Heart left ventricle (tissue), 16 donors: ENCODE measurements around the gene AURKAIP1. TPM values are rescaled to one million over a fixed set of nuclear protein-coding genes. Genes with fewer than 3 reads are reported as not detected.
A peak's percentile ranks its signal among the peaks of the same experiment; 100 is the strongest.

ENCODE experiments used
- ATAC-seq, 4 donors: fragments of 200-7000 bp; cut with Tn5 transposase; one replicate each; pipeline ENCODE4 v1.9.1; 2020 to 2022; ENCODE audit warnings: moderate library complexity in 4 of 4, mild to moderate bottlenecking in 3 of 4, moderate number of reproducible peaks in 1 of 4
- DNase-seq, 5 donors: peaks; one replicate each; pipeline ENCODE4 v3.0.0-alpha.2; 2020
- H3K27ac ChIP-seq, 12 donors: fragments of 200-600 bp; sonication (generic) in 4 of 12; one replicate each; pipeline versions ENCODE4 v1.5.0 to v1.8.0; 2016 to 2022; ENCODE audit warnings: mild to moderate bottlenecking in 2 of 12
- H3K27me3 ChIP-seq, 9 donors: fragments of 200-600 bp; sonication (generic) in 2 of 9; one replicate each; pipeline versions ENCODE4 v1.5.1 to v1.8.0; 2016 to 2022; ENCODE audit warnings: mild to moderate bottlenecking in 3 of 9
- H3K36me3 ChIP-seq, 9 donors: fragments of 200-600 bp; sonication (generic) in 2 of 9; one replicate each; pipeline versions ENCODE4 v1.5.0 to v1.8.0; 2018 to 2022; ENCODE audit warnings: mild to moderate bottlenecking in 2 of 9
- H3K4me1 ChIP-seq, 12 donors: fragments of 200-600 bp; sonication (generic) in 4 of 12; one replicate each; pipeline versions ENCODE4 v1.5.0 to v1.8.0; 2016 to 2022; ENCODE audit warnings: mild to moderate bottlenecking in 3 of 12
- H3K4me3 ChIP-seq, 12 donors: fragments of 200-600 bp; sonication (generic) in 4 of 12; one replicate each; pipeline versions ENCODE4 v1.5.0 to v1.8.0; 2017 to 2022; ENCODE audit warnings: mild to moderate bottlenecking in 9 of 12, moderate library complexity in 4 of 12
- H3K9me3 ChIP-seq, 12 donors: fragments of 200-600 bp; sonication (generic) in 4 of 12; one replicate each; pipeline versions ENCODE4 v1.5.0 to v1.8.0; 2016 to 2022; ENCODE audit warnings: mild to moderate bottlenecking in 1 of 12
- CTCF ChIP-seq, 12 donors: fragments of 200-600 bp; sonication (generic) in 4 of 12; IDR thresholded peaks; one replicate each; pipeline versions ENCODE4 v1.5.0 to v1.8.0; 2018 to 2022; ENCODE audit warnings: antibody characterized with exemption in 12 of 12, mild to moderate bottlenecking in 5 of 12
- POLR2A ChIP-seq, 2 donors: fragments of 450-650 bp; IDR thresholded peaks; one replicate each; pipeline ENCODE4 v1.6.1; 2017; ENCODE audit warnings: antibody characterized with exemption in 2 of 2, mild to moderate bottlenecking in 2 of 2, moderate library complexity in 2 of 2
- WGBS, 4 donors: extraction: QIAGEN DNeasy Blood & Tissue Kit in 2 of 4; methylation state at CpG; one replicate each; pipeline versions ENCODE4 v1.1.5 to v1.1.7; 2013 to 2018; 5-methylcytosine and 5-hydroxymethylcytosine counted together
- intact Hi-C, 10 donors: fragments of 100-400 bp; cut with DNase I; formaldehyde crosslinking; loops; one replicate each; pipeline versions ENCODE4 v1.11.1 to v1.14.2; 2022
- long read RNA-seq, 3 donors: library from polyadenylated mRNA; unstranded; transcript quantifications; one replicate each; pipeline ENCODE4 v2.0.0, GENCODE V29; 2020 to 2021
- polyA plus RNA-seq, 2 donors: library from polyadenylated mRNA; stranded (reverse); fragments of 200-250 nt; gene quantifications; one replicate each; pipeline ENCODE4 v1.2.3, GENCODE V29; 2013
- total RNA-seq, 9 donors: library from RNA; depleted of rRNA in 2 of 9; stranded (reverse); fragments of >200 nt in 2 of 9; fragmentation: NEBNext Ultra II Directional in 3 of 9; extraction: Animal tissue kit (Norgen Biotek cat#: 25700) in 3 of 9; gene quantifications; one replicate each; pipeline versions ENCODE4 v1.1.0 to v1.2.4, GENCODE V29; 2016 to 2023
- donor health status: ischemic (EF 13 %, LVEDD 7.1; RV severe dilation, severe dysfunction).
- donor health status: healthy with polysubstance abuse.
- donor health status: DM: no; HTN: yes; CAD: no.
- donor health status: DM: no; HTN: no; CAD: no.
- donor health status: ischemic (EF 25% LVEDD 6.9; RV normal size, moderate dysfunction).
- donor health status: ischemic (EF 25% LVEDD 5.7; RV mildly dilated, moderate dysfunction).
- donor health status: healthy.
- donor health status: DM: yes; HTN: yes; CAD: no.
- donor health status: ischemic (EF 35%, LVEDD 5.7; RV mildly dilated, moderate dysfunction).
- donor health status: nonischemic (EF 11% LVEDD 7.7; RV severe dilation, severe dysfunction).
- donor health status: DM: yes; HTN: yes; CAD: no.
- donor health status: PGD.
- donor health status: ischemic (EF 29% LVEDD 5.4; RV normal size, mild dysfunction).
- donor health status: nonischemic (EF 23%, LVEDD 6.1; RV moderate dilation, normal function).

Gene AURKAIP1
- total RNA-seq (100 to 1,000 TPM; 157 to 273 (median 188) TPM), polyA plus RNA-seq (100 to 1,000 TPM; 268 to 465 TPM)
- long read RNA-seq, donor 1, transcript AURKAIP1-204 (4 exons, 875 nt), result minor isoform, 61 of 238 reads
- long read RNA-seq, donor 1, transcript AURKAIP1-203 (3 exons, 1,072 nt), result minor isoform, 10 of 238 reads
- long read RNA-seq, donor 1, transcript AURKAIP1-202 (4 exons, 1,047 nt), result major isoform, 108 of 238 reads
- long read RNA-seq, donor 1, transcript AURKAIP1-201 (4 exons, 798 nt), result minor isoform, 7 of 238 reads
- long read RNA-seq, donor 1, partial matches to known transcripts, result 48 of 238 reads
- long read RNA-seq, donor 1, other reads (novel, unspliced or antisense), result 4 of 238 reads
- long read RNA-seq, donor 2, transcript AURKAIP1-202 (4 exons, 1,047 nt), result major isoform, 90 of 109 reads
- long read RNA-seq, donor 2, partial matches to known transcripts, result 11 of 109 reads
- long read RNA-seq, donor 2, other reads (novel, unspliced or antisense), result 2 of 109 reads
- long read RNA-seq, donor 3, transcript AURKAIP1-204 (4 exons, 875 nt), result minor isoform, 45 of 187 reads
- long read RNA-seq, donor 3, transcript AURKAIP1-203 (3 exons, 1,072 nt), result minor isoform, 20 of 187 reads
- long read RNA-seq, donor 3, transcript AURKAIP1-202 (4 exons, 1,047 nt), result major isoform, 78 of 187 reads
- long read RNA-seq, donor 3, partial matches to known transcripts, result 40 of 187 reads
- long read RNA-seq, donor 3, other reads (novel, unspliced or antisense), result 3 of 187 reads

- H3K36me3 ChIP-seq, result peaks cover 0 to 16% (median 9%) of the 10 kb centered on the region in 9 donors
- H3K27ac ChIP-seq, result peak within 1 kb of the TSS; percentile 82 to 99 (median 96)
- intact Hi-C loops, result loop anchor here in 5 of 10 donors (1.0 to 10.0 kb wide), 3 partner anchors 24 to 260 kb away; partner anchors contain the start of genes C1orf159 (in 1 of the 5) and CCNL2 (in 1 of the 5)
- peaks cover 10 to 42% (median 33%) of the 10 kb centered on the region in 12 donors for H3K4me1 ChIP-seq
- 0% methylated on average over 40 to 85 of the region's 85 CpGs for WGBS, 4 donors
- ATAC-seq (peak; percentile 95 to 98 (median 96)), DNase-seq (peak; percentile 98 to 99 (median 99))
- no peaks in the 10 kb centered on the region for H3K27me3 ChIP-seq
- H3K9me3 ChIP-seq, result no peaks in the 10 kb centered on the region
- peak within 1 kb of the TSS; percentile 78 to 100 (median 94) for H3K4me3 ChIP-seq
- TF ChIP-seq CTCF (IDR thresholded peaks at IDR 0.05) (peak in 6 of 12 donors; percentile 17 to 62 (median 34)), POLR2A (IDR thresholded peaks at IDR 0.05) (peak; percentile 12 to 76)
Measured at GRCh38 chr1:1374929-1375662, at the start of gene AURKAIP1. TSS of gene AURKAIP1 (minus strand) at chr1:1375207. CDS start at chr1:1374756, 451 bp downstream.

GRCh38 chr1:1424707-1425106, 49.7 kb upstream of the AURKAIP1 start:
- DNase-seq (peak in 2 of 5 donors; percentile 14 to 17), ATAC-seq (no peak)
- Histone ChIP-seq H3K36me3 (no peaks in the 10 kb centered on the region), H3K27me3 (peaks cover 0 to 24% (median 0%) of the 10 kb centered on the region in 9 donors), H3K27ac (no peak overlapping the region), H3K4me1 (peaks cover 0 to 36% (median 11%) of the 10 kb centered on the region in 12 donors), H3K4me3 (no peak overlapping the region), H3K9me3 (no peaks in the 10 kb centered on the region)
- 77 to 91% (median 85%) methylated on average over 15 of the region's 15 CpGs for WGBS, 4 donors
- intact Hi-C loops, result no loop called here
- no peak for TF ChIP-seq CTCF (IDR thresholded peaks at IDR 0.05)
- no peak for TF ChIP-seq POLR2A (IDR thresholded peaks at IDR 0.05)

- no peak for ATAC-seq
- DNase-seq, result peak in 1 of 5 donors; percentile 4
- TF ChIP-seq POLR2A (IDR thresholded peaks at IDR 0.05) (no peak), CTCF (IDR thresholded peaks at IDR 0.05) (no peak)
- intact Hi-C loops, result no loop called here
- Histone ChIP-seq H3K4me1 (peaks cover 0 to 32% (median 2%) of the 10 kb centered on the region in 12 donors), H3K4me3 (no peak overlapping the region), H3K27ac (no peak overlapping the region), H3K27me3 (peaks cover 0 to 21% (median 0%) of the 10 kb centered on the region in 9 donors), H3K36me3 (no peaks in the 10 kb centered on the region), H3K9me3 (no peaks in the 10 kb centered on the region)
- 75 to 89% (median 81%) methylated on average over 7 of the region's 7 CpGs for WGBS, 4 donors
Measured at GRCh38 chr1:1423245-1423597, 48.2 kb upstream of the AURKAIP1 start.
